ENCODE results near the gene LAMC3. TPM values are rescaled to one million over a fixed set of nuclear protein-coding genes. Genes with fewer than 3 reads are reported as not detected.
"Not testable (repeated sequence)": the region's sequence is repeated elsewhere in the genome, so short reads cannot be mapped to it uniquely, and the experiment has no call there.

The LAMC3 gene
- total RNA-seq, 1 donor from 2014 or later: 30.1 TPM

- no peaks in the 10 kb centered on the region for H3K9me3 Mint-ChIP-seq (ENCODE audit: unreplicated experiment)
- DNase-seq (ENCODE audit: low spot score): no peak
- H3K36me3 Mint-ChIP-seq (ENCODE audit: low read depth, unreplicated experiment): no peaks in the 10 kb centered on the region
- no peaks in the 10 kb centered on the region for H3K27me3 Mint-ChIP-seq (ENCODE audit: unreplicated experiment)
- no peak overlapping the region for H3K27ac Mint-ChIP-seq (ENCODE audit: unreplicated experiment)
- H3K4me3 Mint-ChIP-seq (ENCODE audit: unreplicated experiment): no peak overlapping the region
- H3K4me1 Mint-ChIP-seq (ENCODE audit: unreplicated experiment): peaks cover 4% of the 10 kb centered on the region
- TF ChIP-seq CTCF (IDR thresholded peaks at IDR 0.05; ENCODE audit: unreplicated experiment): no peak
These were observed 102.9 kb downstream of the LAMC3 start for GRCh38 chr9:131111854-131112311.

- Mint-ChIP-seq H3K36me3 (ENCODE audit: low read depth, unreplicated experiment) (no peaks in the 10 kb centered on the region), H3K27me3 (ENCODE audit: unreplicated experiment) (no peaks in the 10 kb centered on the region), H3K27ac (ENCODE audit: unreplicated experiment) (no peak overlapping the region), H3K9me3 (ENCODE audit: unreplicated experiment) (no peaks in the 10 kb centered on the region), H3K4me3 (ENCODE audit: unreplicated experiment) (no peak overlapping the region), H3K4me1 (ENCODE audit: unreplicated experiment) (peaks cover 11% of the 10 kb centered on the region)
- TF ChIP-seq CTCF (IDR thresholded peaks at IDR 0.05; ENCODE audit: unreplicated experiment): no peak
- DNase-seq (ENCODE audit: low spot score): no peak
These were observed 103.6 kb downstream of the LAMC3 start for GRCh38 chr9:131112374-131113154.

GRCh38 chr9:131113655-131114054 is 104.7 kb downstream of the LAMC3 start:
- no peak for TF ChIP-seq CTCF (IDR thresholded peaks at IDR 0.05; ENCODE audit: unreplicated experiment)
- H3K27ac Mint-ChIP-seq (ENCODE audit: unreplicated experiment): no peak overlapping the region
- peaks cover 2% of the 10 kb centered on the region for H3K27me3 Mint-ChIP-seq (ENCODE audit: unreplicated experiment)
- DNase-seq (ENCODE audit: low spot score): no peak
- H3K4me1 Mint-ChIP-seq (ENCODE audit: unreplicated experiment): peaks cover 11% of the 10 kb centered on the region
- H3K9me3 Mint-ChIP-seq (ENCODE audit: unreplicated experiment): no peaks in the 10 kb centered on the region
- no peaks in the 10 kb centered on the region for H3K36me3 Mint-ChIP-seq (ENCODE audit: low read depth, unreplicated experiment)
- H3K4me3 Mint-ChIP-seq (ENCODE audit: unreplicated experiment): no peak overlapping the region

GRCh38 chr9:131114084-131114535 is 105.1 kb downstream of the LAMC3 start:
- no peaks in the 10 kb centered on the region for H3K9me3 Mint-ChIP-seq (ENCODE audit: unreplicated experiment)
- H3K27me3 Mint-ChIP-seq (ENCODE audit: unreplicated experiment): peaks cover 2% of the 10 kb centered on the region
- DNase-seq (ENCODE audit: low spot score): no peak
- TF ChIP-seq CTCF (IDR thresholded peaks at IDR 0.05; ENCODE audit: unreplicated experiment): no peak
- H3K27ac Mint-ChIP-seq (ENCODE audit: unreplicated experiment): no peak overlapping the region
- peaks cover 11% of the 10 kb centered on the region for H3K4me1 Mint-ChIP-seq (ENCODE audit: unreplicated experiment)
- no peak overlapping the region for H3K4me3 Mint-ChIP-seq (ENCODE audit: unreplicated experiment)
- no peaks in the 10 kb centered on the region for H3K36me3 Mint-ChIP-seq (ENCODE audit: low read depth, unreplicated experiment)

- H3K4me1 Mint-ChIP-seq (ENCODE audit: unreplicated experiment): peaks cover 11% of the 10 kb centered on the region
- H3K4me3 Mint-ChIP-seq (ENCODE audit: unreplicated experiment); DNase-seq (ENCODE audit: low spot score); H3K27me3 Mint-ChIP-seq (ENCODE audit: unreplicated experiment); H3K36me3 Mint-ChIP-seq (ENCODE audit: low read depth, unreplicated experiment); H3K9me3 Mint-ChIP-seq (ENCODE audit: unreplicated experiment); H3K27ac Mint-ChIP-seq (ENCODE audit: unreplicated experiment): not testable (repeated sequence)
These were observed 106.4 kb downstream of the LAMC3 start for GRCh38 chr9:131115360-131115742.
